Lung (tissue), 12 donors: ENCODE data around the gene TMCC2. TPM values are rescaled to one million over a fixed set of nuclear protein-coding genes. Genes with fewer than 3 reads are reported as not detected.
A peak's percentile ranks its signal among the peaks of the same experiment; 100 is the strongest.
"Not testable (repeated sequence)": the region's sequence is repeated elsewhere in the genome, so short reads cannot be mapped to it uniquely, and the experiment has no call there.

Source experiments
- ATAC-seq: fragments of 200-7000 bp; cut with Tn5 transposase; one replicate; pipeline ENCODE4 v1.9.1; 2020; ENCODE audit warnings: moderate number of reproducible peaks; ENCODE audit not compliant: insufficient read depth, low FRiP score
- DNase-seq, 3 donors: peaks; one replicate each; pipeline ENCODE4 v3.0.0-alpha.2; 2013 to 2017
- H3K27ac ChIP-seq, 2 donors: one replicate each; pipeline ENCODE4 v1.5.1; 2013; ENCODE audit warnings: mild to moderate bottlenecking in 2 of 2, moderate library complexity in 2 of 2, control low read depth in 1 of 2, inconsistent platforms in 1 of 2, low read depth in 1 of 2, low read length in 1 of 2
- H3K27me3 ChIP-seq, 3 donors: one replicate each; pipeline ENCODE4 v1.5.1; 2013; ENCODE audit warnings: low read length in 2 of 3; ENCODE audit not compliant: control insufficient read depth in 3 of 3, insufficient read depth in 3 of 3
- H3K36me3 ChIP-seq, 4 donors: one replicate each; pipeline ENCODE4 v1.5.1; 2013; ENCODE audit warnings: low read length in 4 of 4, mild to moderate bottlenecking in 1 of 4, moderate library complexity in 1 of 4; ENCODE audit not compliant: control insufficient read depth in 4 of 4, insufficient read depth in 4 of 4
- H3K4me1 ChIP-seq, 5 donors: one replicate each; pipeline ENCODE4 v1.5.1; 2013; ENCODE audit warnings: low read length in 5 of 5, mild to moderate bottlenecking in 2 of 5, moderate library complexity in 1 of 5; ENCODE audit not compliant: control insufficient read depth in 5 of 5, insufficient read depth in 5 of 5
- H3K4me3 ChIP-seq: one replicate; pipeline ENCODE4 v1.5.1; 2013; ENCODE audit warnings: mild to moderate bottlenecking, control low read depth, moderate library complexity
- H3K9ac ChIP-seq, 2 donors: one replicate each; pipeline ENCODE4 v1.5.1; 2013; ENCODE audit warnings: low read length in 2 of 2, control low read depth in 1 of 2; ENCODE audit not compliant: insufficient read depth in 1 of 2
- H3K9me3 ChIP-seq, 4 donors: one replicate each; pipeline ENCODE4 v1.5.1; 2013; ENCODE audit warnings: low read length in 3 of 4, mild to moderate bottlenecking in 1 of 4, moderate library complexity in 1 of 4; ENCODE audit not compliant: control insufficient read depth in 4 of 4, insufficient read depth in 3 of 4
- WGBS, 2 donors: extraction: QIAGEN DNeasy Blood & Tissue Kit; methylation state at CpG; one replicate each; pipeline ENCODE4 v1.1.7; 2013; 5-methylcytosine and 5-hydroxymethylcytosine counted together
- polyA plus RNA-seq, 2 donors: library from polyadenylated mRNA; stranded (reverse); fragments of 200-250 nt; gene quantifications; one replicate each; pipeline ENCODE4 v1.2.1, GENCODE V29; 2013
- total RNA-seq, 2 donors: library from RNA; depleted of rRNA in 1 of 2; stranded (reverse); fragments of >200 nt in 1 of 2; gene quantifications; one replicate each; pipeline ENCODE4 v1.2.1, GENCODE V29; 2014 to 2021
- TF ChIP-seq, protein P1 (sequence below): IDR thresholded peaks from 2 replicates; pipeline ENCODE4 v1.5.1; 2012; ENCODE audit warnings: mild to moderate bottlenecking; ENCODE audit errors: control extremely low read depth, extremely low read depth
- donor health status: control.
- donor health status: control.
- donor health status: Bipolar disorder and iron deficiency.
- donor health status: healthy.
- donor health status: DM: yes; HTN: yes; CAD: no.

The TMCC2 gene
- total and polyA plus RNA-seq, 4 donors, result 1.9 to 27.0 (median 2.4) TPM

DNA sequence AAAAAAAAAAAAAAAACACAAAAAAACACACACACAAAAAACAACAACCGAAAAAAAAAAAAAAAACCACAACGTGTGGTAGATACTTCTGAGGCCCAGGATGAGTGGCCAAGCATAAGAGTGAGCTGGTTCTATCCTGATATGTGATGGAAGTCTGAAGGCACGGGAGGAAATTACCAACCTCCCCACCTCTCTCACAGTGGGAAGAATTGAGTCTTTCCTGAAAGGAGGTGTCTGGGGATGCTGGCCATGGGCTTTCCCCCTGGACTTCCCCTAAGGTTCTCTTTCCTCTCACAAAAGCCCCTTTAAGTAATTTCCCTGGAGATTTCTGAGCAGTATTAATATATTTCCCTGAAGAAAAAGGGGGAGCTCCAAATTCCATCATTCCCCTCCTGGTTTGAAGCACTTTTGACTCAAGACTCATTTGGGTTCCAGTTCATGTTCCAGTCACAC, 5.2 kb downstream of the TMCC2 start:
- ATAC-seq (no peak), DNase-seq (no peak)
- peaks cover 0 to 58% (median 15%) of the 10 kb centered on the region in 5 donors for H3K4me1 ChIP-seq
- 59 to 71% methylated on average over 3 of the region's 3 CpGs for WGBS, 2 donors
- no peaks in the 10 kb centered on the region for H3K27me3 ChIP-seq
- TF ChIP-seq, protein P1, sequence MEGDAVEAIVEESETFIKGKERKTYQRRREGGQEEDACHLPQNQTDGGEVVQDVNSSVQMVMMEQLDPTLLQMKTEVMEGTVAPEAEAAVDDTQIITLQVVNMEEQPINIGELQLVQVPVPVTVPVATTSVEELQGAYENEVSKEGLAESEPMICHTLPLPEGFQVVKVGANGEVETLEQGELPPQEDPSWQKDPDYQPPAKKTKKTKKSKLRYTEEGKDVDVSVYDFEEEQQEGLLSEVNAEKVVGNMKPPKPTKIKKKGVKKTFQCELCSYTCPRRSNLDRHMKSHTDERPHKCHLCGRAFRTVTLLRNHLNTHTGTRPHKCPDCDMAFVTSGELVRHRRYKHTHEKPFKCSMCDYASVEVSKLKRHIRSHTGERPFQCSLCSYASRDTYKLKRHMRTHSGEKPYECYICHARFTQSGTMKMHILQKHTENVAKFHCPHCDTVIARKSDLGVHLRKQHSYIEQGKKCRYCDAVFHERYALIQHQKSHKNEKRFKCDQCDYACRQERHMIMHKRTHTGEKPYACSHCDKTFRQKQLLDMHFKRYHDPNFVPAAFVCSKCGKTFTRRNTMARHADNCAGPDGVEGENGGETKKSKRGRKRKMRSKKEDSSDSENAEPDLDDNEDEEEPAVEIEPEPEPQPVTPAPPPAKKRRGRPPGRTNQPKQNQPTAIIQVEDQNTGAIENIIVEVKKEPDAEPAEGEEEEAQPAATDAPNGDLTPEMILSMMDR, result no peak
- no peaks in the 10 kb centered on the region for H3K36me3 ChIP-seq
- H3K4me3 ChIP-seq, result no peak overlapping the region
- no peak overlapping the region for H3K27ac ChIP-seq
- no peaks in the 10 kb centered on the region for H3K9me3 ChIP-seq
- no peak overlapping the region for H3K9ac ChIP-seq

DNA sequence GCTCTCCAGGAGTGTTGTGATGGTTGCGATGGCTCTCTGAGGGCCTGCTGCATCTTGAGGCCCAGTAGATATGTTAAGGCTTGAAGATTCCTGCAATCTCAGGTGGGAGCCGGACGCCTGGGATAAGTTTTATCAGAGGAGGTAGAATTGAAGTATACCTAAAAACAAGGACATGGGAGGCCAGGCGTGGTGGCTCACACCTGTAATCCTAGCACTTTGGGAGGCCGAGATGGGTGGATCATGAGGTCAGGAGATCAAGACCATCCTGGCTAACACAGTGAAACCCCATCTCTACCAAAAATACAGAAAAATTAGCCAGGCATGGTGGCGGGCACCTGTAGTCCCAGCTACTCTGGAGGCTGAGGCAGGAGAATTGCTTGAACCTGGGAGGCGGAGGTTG, 6.2 kb downstream of the TMCC2 start:
- H3K4me3 ChIP-seq, H3K9me3 ChIP-seq, ATAC-seq, DNase-seq, H3K27ac ChIP-seq, H3K9ac ChIP-seq, H3K36me3 ChIP-seq, H3K27me3 ChIP-seq: not testable (repeated sequence)
- H3K4me1 ChIP-seq, result peaks cover 0 to 59% (median 18%) of the 10 kb centered on the region in 5 donors
- WGBS, 2 donors, result 95 to 97% methylated on average over 7 of the region's 7 CpGs

DNA sequence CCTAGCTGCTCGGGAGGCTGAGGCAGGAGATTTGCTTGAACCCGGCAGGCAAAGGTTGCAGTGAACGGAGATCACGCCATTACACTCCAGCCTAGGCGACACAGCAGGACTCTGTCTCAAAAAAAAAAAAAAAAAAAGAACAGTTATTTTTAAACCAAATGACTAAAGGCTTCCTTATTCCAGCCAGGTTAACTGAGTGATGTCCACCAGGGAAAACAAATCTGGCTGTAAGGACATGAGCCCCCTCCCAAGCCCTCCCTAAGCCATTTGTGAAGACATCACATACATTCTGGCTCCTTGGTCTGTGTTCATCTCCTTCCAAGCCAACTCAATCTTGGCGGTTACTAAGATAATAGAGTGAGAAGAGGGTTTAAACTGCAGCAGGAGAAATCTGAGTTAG, 8.2 kb downstream of the TMCC2 start:
- DNase-seq, result peak in 2 of 3 donors; percentile 53 to 65
- TF ChIP-seq, protein P1, result no peak
- H3K27me3 ChIP-seq, result no peaks in the 10 kb centered on the region
- H3K27ac ChIP-seq, result no peak overlapping the region
- ATAC-seq, result no peak
- H3K9ac ChIP-seq, result no peak overlapping the region
- no peaks in the 10 kb centered on the region for H3K9me3 ChIP-seq
- H3K4me3 ChIP-seq, result no peak overlapping the region
- no peaks in the 10 kb centered on the region for H3K36me3 ChIP-seq
- peaks cover 0 to 66% (median 22%) of the 10 kb centered on the region in 5 donors for H3K4me1 ChIP-seq
- 85 to 87% methylated on average over 6 of the region's 6 CpGs for WGBS, 2 donors

DNA sequence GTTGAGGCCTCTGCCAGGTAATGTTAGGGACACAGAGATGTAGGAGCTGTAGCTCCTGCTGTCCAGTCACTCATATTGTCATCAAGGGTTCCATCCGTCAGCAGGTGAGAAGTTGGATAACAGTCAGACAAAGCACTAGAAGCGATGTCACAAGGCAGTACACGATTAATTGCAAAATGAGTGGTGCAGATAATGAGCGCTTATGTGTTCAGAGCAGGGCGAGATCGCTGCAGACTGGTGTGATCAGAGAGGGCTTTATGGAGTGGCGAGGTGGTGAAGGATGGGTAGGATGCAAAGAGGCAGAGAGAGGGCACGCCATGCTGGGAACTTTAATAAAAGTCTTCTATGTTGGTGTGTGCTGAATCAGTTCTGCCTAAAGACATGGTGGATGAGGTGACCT, 8.8 kb downstream of the TMCC2 start:
- ATAC-seq (no peak), DNase-seq (no peak)
- peaks cover 0 to 71% (median 22%) of the 10 kb centered on the region in 5 donors for H3K4me1 ChIP-seq
- H3K9ac ChIP-seq, result no peak overlapping the region
- H3K9me3 ChIP-seq, result no peaks in the 10 kb centered on the region
- no peak overlapping the region for H3K4me3 ChIP-seq
- 82 to 84% methylated on average over 8 of the region's 8 CpGs for WGBS, 2 donors
- H3K27ac ChIP-seq, result no peak overlapping the region
- TF ChIP-seq, protein P1, result no peak
- H3K36me3 ChIP-seq, result peaks cover 0 to under 1% (median 0%) of the 10 kb centered on the region in 4 donors
- H3K27me3 ChIP-seq, result no peaks in the 10 kb centered on the region
